NB4 (cell line): Measurements from ENCODE around the gene CHST11.

ENCODE experiments used
- MYC ChIP-seq: IDR thresholded peaks from 2 replicates; pipeline ENCODE4 v1.6.1; 2011; ENCODE audit warnings: low read depth, low read length
- POLR2A ChIP-seq: IDR thresholded peaks from 2 replicates; pipeline ENCODE4 v1.6.1; 2011; ENCODE audit warnings: mild to moderate bottlenecking; ENCODE audit not compliant: insufficient read length; ENCODE audit errors: extremely low read depth
- TF ChIP-seq, protein P1 (sequence below): IDR thresholded peaks from one replicate; pipeline ENCODE4 v1.5.1; 2012; ENCODE audit warnings: low read depth, low read length

GRCh38 chr12:104475271-104475670, 18.5 kb downstream of the CHST11 start:
- TF ChIP-seq, protein P1, sequence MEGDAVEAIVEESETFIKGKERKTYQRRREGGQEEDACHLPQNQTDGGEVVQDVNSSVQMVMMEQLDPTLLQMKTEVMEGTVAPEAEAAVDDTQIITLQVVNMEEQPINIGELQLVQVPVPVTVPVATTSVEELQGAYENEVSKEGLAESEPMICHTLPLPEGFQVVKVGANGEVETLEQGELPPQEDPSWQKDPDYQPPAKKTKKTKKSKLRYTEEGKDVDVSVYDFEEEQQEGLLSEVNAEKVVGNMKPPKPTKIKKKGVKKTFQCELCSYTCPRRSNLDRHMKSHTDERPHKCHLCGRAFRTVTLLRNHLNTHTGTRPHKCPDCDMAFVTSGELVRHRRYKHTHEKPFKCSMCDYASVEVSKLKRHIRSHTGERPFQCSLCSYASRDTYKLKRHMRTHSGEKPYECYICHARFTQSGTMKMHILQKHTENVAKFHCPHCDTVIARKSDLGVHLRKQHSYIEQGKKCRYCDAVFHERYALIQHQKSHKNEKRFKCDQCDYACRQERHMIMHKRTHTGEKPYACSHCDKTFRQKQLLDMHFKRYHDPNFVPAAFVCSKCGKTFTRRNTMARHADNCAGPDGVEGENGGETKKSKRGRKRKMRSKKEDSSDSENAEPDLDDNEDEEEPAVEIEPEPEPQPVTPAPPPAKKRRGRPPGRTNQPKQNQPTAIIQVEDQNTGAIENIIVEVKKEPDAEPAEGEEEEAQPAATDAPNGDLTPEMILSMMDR, result no peak
- TF ChIP-seq MYC (no peak), POLR2A (no peak)
